Esophagus squamous epithelium (tissue), 5 donors: ENCODE data around the gene SORL1. TPM values are rescaled to one million over a fixed set of nuclear protein-coding genes. Genes with fewer than 3 reads are reported as not detected.
A peak's percentile ranks its signal among the peaks of the same experiment; 100 is the strongest.
"Not testable (repeated sequence)": the region's sequence is repeated elsewhere in the genome, so short reads cannot be mapped to it uniquely, and the experiment has no call there.

ENCODE experiments used
- DNase-seq: peaks from one replicate; lab custom pipeline; 2025; lab: John Stamatoyannopoulos, UW
- H3K27ac ChIP-seq, 4 donors: fragments of 200-600 bp; sonication (generic); one replicate each; pipeline ENCODE4 v1.5.1; 2016 to 2019; ENCODE audit warnings: mild to moderate bottlenecking in 1 of 4
- H3K27me3 ChIP-seq, 4 donors: fragments of 200-600 bp; sonication (generic); 1 replicate in 3 of 4; 2 replicates in 1 of 4; pipeline versions ENCODE4 v1.5.1 to v1.6.0; 2017 to 2021; ENCODE audit warnings: antibody characterized with exemption in 1 of 4
- H3K36me3 ChIP-seq, 3 donors: fragments of 200-600 bp; sonication (generic); one replicate each; pipeline ENCODE4 v1.5.1; 2016 to 2019
- H3K4me1 ChIP-seq, 3 donors: fragments of 200-600 bp; sonication (generic); one replicate each; pipeline ENCODE4 v1.5.1; 2017 to 2019
- H3K4me3 ChIP-seq, 4 donors: fragments of 200-600 bp; sonication (generic); 1 replicate in 3 of 4; 2 replicates in 1 of 4; pipeline ENCODE4 v1.5.1; 2016 to 2019; ENCODE audit warnings: mild to moderate bottlenecking in 2 of 4, moderate library complexity in 1 of 4
- H3K9me3 ChIP-seq, 3 donors: fragments of 200-600 bp; sonication (generic); one replicate each; pipeline ENCODE4 v1.5.1; 2016 to 2019
- CTCF ChIP-seq, 6 experiments: fragments of 450-650 bp in 4 of 6; fragments of 200-600 bp in 2 of 6; sonication (generic) in 2 of 6; IDR thresholded peaks; one replicate each; pipeline ENCODE4 v1.5.1; 2016 to 2019; ENCODE audit warnings: antibody characterized with exemption in 6 of 6, mild to moderate bottlenecking in 4 of 6, moderate library complexity in 4 of 6
- POLR2A ChIP-seq, 4 donors: fragments of 450-650 bp; IDR thresholded peaks; one replicate each; pipeline ENCODE4 v1.6.1; 2017; ENCODE audit warnings: antibody characterized with exemption in 4 of 4, mild to moderate bottlenecking in 4 of 4, moderate library complexity in 3 of 4
- WGBS, 2 donors: methylation state at CpG; one replicate each; pipeline ENCODE4 v1.1.5; 2018; 5-methylcytosine and 5-hydroxymethylcytosine counted together
- intact Hi-C: fragments of 100-400 bp; cut with DNase I; formaldehyde crosslinking; loops from one replicate; pipeline ENCODE4 v1.15.0; 2022
- total RNA-seq, 4 donors: library from RNA; depleted of rRNA; stranded (reverse); fragments of >200 nt; gene quantifications; one replicate each; pipeline ENCODE4 v1.1.0, GENCODE V29; 2016
- donor health status: DM: yes; HTN: yes; CAD: no.

Gene SORL1, protein sequence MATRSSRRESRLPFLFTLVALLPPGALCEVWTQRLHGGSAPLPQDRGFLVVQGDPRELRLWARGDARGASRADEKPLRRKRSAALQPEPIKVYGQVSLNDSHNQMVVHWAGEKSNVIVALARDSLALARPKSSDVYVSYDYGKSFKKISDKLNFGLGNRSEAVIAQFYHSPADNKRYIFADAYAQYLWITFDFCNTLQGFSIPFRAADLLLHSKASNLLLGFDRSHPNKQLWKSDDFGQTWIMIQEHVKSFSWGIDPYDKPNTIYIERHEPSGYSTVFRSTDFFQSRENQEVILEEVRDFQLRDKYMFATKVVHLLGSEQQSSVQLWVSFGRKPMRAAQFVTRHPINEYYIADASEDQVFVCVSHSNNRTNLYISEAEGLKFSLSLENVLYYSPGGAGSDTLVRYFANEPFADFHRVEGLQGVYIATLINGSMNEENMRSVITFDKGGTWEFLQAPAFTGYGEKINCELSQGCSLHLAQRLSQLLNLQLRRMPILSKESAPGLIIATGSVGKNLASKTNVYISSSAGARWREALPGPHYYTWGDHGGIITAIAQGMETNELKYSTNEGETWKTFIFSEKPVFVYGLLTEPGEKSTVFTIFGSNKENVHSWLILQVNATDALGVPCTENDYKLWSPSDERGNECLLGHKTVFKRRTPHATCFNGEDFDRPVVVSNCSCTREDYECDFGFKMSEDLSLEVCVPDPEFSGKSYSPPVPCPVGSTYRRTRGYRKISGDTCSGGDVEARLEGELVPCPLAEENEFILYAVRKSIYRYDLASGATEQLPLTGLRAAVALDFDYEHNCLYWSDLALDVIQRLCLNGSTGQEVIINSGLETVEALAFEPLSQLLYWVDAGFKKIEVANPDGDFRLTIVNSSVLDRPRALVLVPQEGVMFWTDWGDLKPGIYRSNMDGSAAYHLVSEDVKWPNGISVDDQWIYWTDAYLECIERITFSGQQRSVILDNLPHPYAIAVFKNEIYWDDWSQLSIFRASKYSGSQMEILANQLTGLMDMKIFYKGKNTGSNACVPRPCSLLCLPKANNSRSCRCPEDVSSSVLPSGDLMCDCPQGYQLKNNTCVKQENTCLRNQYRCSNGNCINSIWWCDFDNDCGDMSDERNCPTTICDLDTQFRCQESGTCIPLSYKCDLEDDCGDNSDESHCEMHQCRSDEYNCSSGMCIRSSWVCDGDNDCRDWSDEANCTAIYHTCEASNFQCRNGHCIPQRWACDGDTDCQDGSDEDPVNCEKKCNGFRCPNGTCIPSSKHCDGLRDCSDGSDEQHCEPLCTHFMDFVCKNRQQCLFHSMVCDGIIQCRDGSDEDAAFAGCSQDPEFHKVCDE (N-terminal part only)
- total RNA-seq: 10 to 100 TPM in 3 of 4 donors, 1 to 10 TPM in 1; 6.8 to 19.9 (median 16.3) TPM

- Histone ChIP-seq H3K4me3 (peak within 1 kb of the TSS; percentile 65 to 90 (median 84)), H3K27me3 (peaks cover 0 to 15% (median 0%) of the 10 kb centered on the region in 4 donors), H3K9me3 (no peaks in the 10 kb centered on the region), H3K36me3 (no peaks in the 10 kb centered on the region), H3K4me1 (peaks cover 9 to 83% (median 12%) of the 10 kb centered on the region in 3 donors), H3K27ac (peak within 1 kb of the TSS; percentile 58 to 80 (median 62))
- TF ChIP-seq CTCF (IDR thresholded peaks at IDR 0.05) (peak; percentile 27 to 71 (median 52)), POLR2A (IDR thresholded peaks at IDR 0.05) (no peak)
- no peak for DNase-seq
- intact Hi-C loops: loop anchor here (10.0 kb wide), 2 partner anchors 127 to 143 kb away; no protein-coding TSS in a partner anchor
- 0 to 5% methylated on average over 4 to 15 of the region's 89 CpGs for WGBS, 2 donors
Measured at GRCh38 chr11:121451986-121452608, at the start of gene SORL1. Gene SORL1, plus strand, starts transcription at chr11:121452314. Its CDS starts 18 bp downstream, at chr11:121452332.

DNA sequence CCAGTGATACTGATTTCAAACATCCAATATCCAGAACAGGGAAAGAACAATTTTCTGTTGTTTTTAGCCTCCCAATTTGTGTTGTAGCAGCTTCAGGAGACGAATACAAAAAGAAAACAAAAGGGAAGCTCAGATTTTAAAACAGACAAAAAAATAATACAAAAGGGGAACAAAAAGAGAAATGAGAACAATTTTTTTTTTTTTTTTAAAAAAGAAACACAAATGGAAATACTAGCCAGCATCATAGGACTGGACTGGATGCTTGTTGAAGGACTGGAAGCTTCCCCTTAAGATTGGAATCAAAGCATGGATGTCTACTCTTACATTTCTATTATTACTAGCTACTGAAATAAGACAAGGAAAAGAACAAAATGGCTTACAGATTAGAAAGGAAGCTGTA is 46.5 kb upstream of the SORL1 start:
- H3K27me3 ChIP-seq: no peaks in the 10 kb centered on the region
- no peak for DNase-seq
- no peak overlapping the region for H3K4me3 ChIP-seq
- H3K4me1 ChIP-seq: no peaks in the 10 kb centered on the region
- intact Hi-C loops: no loop called here
- TF ChIP-seq CTCF (IDR thresholded peaks at IDR 0.05) (no peak), POLR2A (IDR thresholded peaks at IDR 0.05) (no peak)
- no peaks in the 10 kb centered on the region for H3K36me3 ChIP-seq
- 80 to 88% methylated on average over 1 of the region's 1 CpG for WGBS, 2 donors
- H3K9me3 ChIP-seq: peaks cover 0 to 6% (median 0%) of the 10 kb centered on the region in 3 donors
- no peak overlapping the region for H3K27ac ChIP-seq

GRCh38 chr11:121406291-121406690 is 45.8 kb upstream of the SORL1 start:
- Histone ChIP-seq H3K4me3 (no peak overlapping the region), H3K9me3 (peaks cover 0 to under 1% (median 0%) of the 10 kb centered on the region in 3 donors), H3K27me3 (no peaks in the 10 kb centered on the region), H3K27ac (no peak overlapping the region), H3K4me1 (no peaks in the 10 kb centered on the region), H3K36me3 (no peaks in the 10 kb centered on the region)
- no peak for TF ChIP-seq POLR2A (IDR thresholded peaks at IDR 0.05)
- TF ChIP-seq CTCF (IDR thresholded peaks at IDR 0.05): no peak
- 85 to 95% methylated on average over 2 of the region's 2 CpGs for WGBS, 2 donors
- intact Hi-C loops: no loop called here
- DNase-seq: no peak

DNA sequence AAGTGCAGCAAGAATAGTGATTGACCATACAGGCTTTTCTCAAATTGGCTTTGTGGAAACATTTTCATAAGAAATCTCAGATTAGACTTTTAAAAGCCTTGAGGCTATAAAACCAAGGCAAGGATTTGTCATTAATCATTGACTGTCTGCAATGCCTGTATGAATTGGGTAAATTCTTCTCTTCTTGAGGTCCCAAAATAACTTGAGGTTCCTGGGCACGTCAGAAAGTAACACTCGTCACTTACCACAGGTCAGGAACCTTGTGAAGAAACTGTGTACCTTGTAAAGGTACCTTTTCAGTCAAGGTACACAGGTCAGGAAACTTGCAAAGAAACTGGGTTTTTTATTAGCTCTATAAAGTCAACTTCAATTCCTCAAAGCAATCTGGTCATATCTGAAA is 43.3 kb upstream of the SORL1 start:
- Histone ChIP-seq H3K4me1 (no peaks in the 10 kb centered on the region), H3K4me3 (no peak overlapping the region), H3K27ac (no peak overlapping the region), H3K27me3 (no peaks in the 10 kb centered on the region), H3K36me3 (no peaks in the 10 kb centered on the region), H3K9me3 (no peaks in the 10 kb centered on the region)
- TF ChIP-seq CTCF (IDR thresholded peaks at IDR 0.05) (no peak), POLR2A (IDR thresholded peaks at IDR 0.05) (no peak)
- no peak for DNase-seq
- intact Hi-C loops: no loop called here
- 82 to 84% methylated on average over 2 of the region's 2 CpGs for WGBS, 2 donors

DNA sequence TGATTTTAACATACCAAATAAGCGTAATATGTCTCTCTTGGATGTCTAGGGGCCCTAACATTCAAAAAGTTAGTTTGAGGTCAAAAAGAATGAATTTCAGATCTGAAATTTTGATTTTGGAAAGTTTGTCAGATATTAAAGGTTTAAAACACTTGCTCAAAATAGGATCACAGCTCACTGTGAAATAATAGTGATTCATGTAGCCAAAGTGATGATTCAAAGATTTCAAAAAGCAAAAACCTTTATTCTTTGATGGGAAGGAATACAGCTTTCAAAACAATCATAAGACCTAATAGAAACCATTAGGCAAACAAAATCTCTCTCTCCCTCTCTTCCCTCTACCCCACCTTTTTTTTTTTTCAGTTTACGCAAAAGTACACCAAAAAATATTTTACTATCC is 42.1 kb upstream of the SORL1 start:
- H3K27me3 ChIP-seq, intact Hi-C loops, H3K27ac ChIP-seq, H3K4me3 ChIP-seq, H3K9me3 ChIP-seq, DNase-seq, H3K4me1 ChIP-seq, H3K36me3 ChIP-seq: not testable (repeated sequence)
- WGBS, 2 donors: 90 to 95% methylated on average over 2 of the region's 2 CpGs

DNA sequence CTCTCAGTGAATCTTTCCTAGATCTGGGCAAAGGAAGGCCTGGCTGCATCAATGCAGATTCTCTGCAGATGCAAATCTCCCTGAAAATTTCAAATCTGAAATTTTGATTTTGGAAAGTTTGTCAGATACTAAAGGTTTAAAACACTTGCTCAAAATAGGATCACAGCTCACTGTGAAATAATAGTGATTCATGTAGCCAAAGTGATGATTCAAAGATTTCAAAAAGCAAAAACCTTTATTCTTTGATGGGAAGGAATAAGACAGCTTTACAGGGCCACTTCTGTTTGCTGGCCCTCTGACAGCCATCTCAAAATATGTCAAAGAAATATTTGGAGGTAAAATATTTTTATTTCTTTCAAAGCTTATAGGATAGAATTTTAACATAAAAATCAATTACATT is 40.8 kb upstream of the SORL1 start:
- intact Hi-C loops, H3K36me3 ChIP-seq: not testable (repeated sequence)
- H3K4me1 ChIP-seq: peaks cover 0 to 10% (median 9%) of the 10 kb centered on the region in 3 donors

More for the DNA sequence above, 40.8 kb upstream of the SORL1 start:
- not testable (repeated sequence) for H3K27me3 ChIP-seq, H3K27ac ChIP-seq, H3K4me3 ChIP-seq, DNase-seq, H3K9me3 ChIP-seq
